NCI-H446 (cell line): Measurements from ENCODE around the gene THOC1.

ENCODE experiments used
- DNase-seq, 2 experiments: peaks; one replicate each; lab custom pipeline; 2025; lab: John Stamatoyannopoulos, UW

Gene THOC1

GRCh38 chr18:213505-213904 lies 54.3 kb downstream of the THOC1 start:
- no peak for DNase-seq

- DNase-seq: no peak
Observed at GRCh38 chr18:212780-213179, 55.1 kb downstream of the THOC1 start.

GRCh38 chr18:211582-211981 lies 56.3 kb downstream of the THOC1 start:
- no peak for DNase-seq

DNA sequence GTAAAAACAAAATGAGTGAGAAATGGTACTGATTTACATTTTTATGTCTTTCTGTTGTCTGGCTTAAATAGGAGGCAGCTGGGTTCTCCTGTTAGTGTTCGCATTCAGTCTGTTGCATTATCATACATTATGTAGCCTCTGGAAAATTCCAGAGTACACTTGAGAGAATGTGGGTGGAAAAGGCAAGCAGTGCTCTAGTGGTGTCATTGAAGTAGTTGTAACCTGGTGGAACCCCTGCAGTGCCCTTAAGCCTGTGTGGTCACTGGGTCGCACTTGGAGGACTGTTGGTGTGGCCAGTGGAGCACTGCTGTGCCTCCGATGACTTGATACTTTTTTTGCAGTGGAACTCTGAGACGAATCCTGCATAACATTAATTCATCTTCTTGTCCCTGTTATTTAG lies 57.1 kb downstream of the THOC1 start:
- DNase-seq: no peak

- no peak for DNase-seq
Observed at GRCh38 chr18:210075-210474, 57.8 kb downstream of the THOC1 start.

DNA sequence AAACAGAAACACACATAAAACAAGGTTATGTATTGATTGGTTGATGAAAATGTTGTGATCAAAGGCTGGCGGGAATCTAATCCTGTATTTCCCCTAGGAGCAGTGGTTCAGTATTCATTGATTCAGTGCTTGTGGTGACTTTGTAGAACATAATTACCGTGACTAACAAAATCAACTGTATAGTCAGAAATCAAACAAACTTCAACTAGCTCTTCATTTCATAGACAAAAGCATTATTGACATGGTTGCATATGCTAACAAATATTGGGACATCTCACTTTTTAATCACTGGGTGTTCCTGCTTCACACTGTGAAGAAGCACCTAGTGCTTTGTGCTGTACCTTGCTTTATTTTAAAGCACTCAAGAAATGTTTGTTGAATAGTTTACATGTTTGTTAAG lies 68.1 kb downstream of the THOC1 start:
- no peak for DNase-seq

GRCh38 chr18:199214-199613 lies 68.6 kb downstream of the THOC1 start:
- no peak for DNase-seq

- DNase-seq: no peak
Observed at GRCh38 chr18:195651-196050, 72.2 kb downstream of the THOC1 start.

DNA sequence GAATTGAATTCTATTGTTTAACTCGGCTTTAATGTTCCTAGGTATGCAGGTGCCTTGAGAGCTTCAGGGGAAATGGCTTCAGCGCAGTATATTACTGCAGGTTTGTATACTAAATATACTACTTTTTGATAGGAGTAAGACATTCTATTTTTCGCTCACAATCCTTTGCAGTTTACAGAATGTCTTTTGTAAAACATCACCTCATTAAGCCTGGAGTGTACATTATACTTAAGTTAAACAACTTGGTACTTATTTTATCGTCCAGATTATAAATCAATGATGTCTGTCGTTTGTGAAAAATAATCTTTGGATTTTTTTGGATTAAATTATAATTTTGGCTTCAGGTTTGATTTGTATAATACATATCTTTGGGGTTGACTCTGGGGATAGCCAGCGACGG lies 75.0 kb downstream of the THOC1 start:
- DNase-seq: no peak

- DNase-seq: no peak
Observed at GRCh38 chr18:191725-192124, 76.1 kb downstream of the THOC1 start.

DNA sequence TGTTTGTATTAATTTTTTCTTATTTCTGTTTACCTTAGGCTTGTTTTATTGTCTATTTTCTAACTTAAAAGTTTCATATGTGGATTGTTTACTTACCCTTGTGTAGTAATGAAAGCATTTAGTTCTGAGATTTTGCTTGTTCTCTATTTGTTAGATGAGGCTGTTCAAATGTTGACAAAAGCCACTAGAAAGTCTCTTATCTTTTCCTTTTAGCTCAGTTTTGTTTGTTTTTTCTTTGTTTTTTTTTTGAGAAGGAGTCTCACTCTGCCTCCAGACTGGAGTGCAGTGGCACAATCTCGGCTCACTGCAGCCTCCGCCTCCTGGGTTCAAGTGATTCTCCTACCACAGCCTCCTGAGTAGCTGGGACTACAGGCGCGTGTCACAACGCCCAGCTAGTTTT lies 78.6 kb downstream of the THOC1 start:
- no peak for DNase-seq

GRCh38 chr18:183769-184168 lies 84.1 kb downstream of the THOC1 start:
- DNase-seq: peak in 1 of 2 experiments; percentile 33

DNA sequence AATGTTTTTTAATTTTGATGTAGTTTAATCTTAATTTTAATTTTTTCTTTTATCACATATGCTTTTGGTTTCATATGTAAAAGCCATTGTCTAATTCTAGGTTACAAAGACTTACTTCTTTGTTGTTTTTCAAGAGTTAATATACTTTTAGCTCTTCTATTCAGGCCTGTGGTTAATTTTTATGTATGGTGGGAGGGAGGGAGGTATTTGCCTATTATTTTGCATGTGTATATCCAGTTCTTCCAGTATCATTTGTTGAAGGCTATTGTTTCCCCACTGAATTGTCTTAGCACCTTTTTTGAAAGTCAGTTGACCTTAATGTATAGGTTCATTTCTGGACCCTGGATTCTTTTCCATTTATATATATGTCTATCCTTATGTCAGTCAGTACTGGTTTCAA lies 86.1 kb downstream of the THOC1 start:
- DNase-seq: no peak

DNA sequence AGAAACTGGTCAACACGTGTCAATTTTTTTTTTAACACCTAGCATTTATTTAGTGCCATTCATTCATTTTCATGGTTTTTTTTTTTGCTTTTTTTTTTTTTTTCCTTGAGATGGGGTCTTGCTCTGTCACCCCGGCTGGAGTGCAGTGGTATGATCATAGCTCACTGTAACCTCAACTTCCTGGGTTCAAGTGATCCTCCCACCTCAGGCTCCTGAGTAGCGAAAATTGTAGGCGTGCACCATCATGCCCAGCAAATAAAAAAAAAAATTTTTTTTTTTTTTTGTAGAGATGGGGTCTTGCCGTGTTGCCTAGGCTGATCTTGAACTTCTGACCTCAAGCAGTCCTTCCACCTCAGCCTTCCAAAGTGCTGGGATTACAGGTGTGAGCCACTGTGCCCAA lies 88.3 kb downstream of the THOC1 start:
- DNase-seq: no peak

DNA sequence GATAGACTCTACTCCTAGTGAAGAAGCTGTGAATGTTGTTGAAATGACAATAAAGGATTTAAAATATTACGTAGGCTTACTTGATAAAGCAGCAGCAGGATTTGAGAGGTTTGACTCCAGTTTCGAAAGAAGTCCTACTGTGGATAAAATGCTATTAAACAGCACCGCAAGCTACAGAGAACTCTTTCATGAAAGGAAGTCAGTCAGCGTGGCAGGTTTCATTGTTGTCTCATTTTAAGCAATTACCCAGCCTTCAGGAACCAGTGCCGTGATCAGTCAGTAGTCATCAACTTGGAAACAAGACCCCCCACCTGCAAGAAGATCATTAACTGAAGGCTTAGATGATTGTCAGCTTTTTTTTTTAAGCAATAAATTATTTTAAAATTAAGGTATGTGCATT lies 95.5 kb downstream of the THOC1 start:
- DNase-seq: no peak
